Activated T-helper 2 cell treated with anti-CD3 and anti-CD28 coated beads, Interferon-gamma antibody, Interleukin-2, Interleukin-4, amounts not matched to agents 10 μg/mL and 5 μg/mL and 100 μg/mL, durations not matched to agents 14 hours and 24 hours and 36 hours (primary cell): ENCODE measurements around the gene APOA1. TPM values are rescaled to one million over a fixed set of nuclear protein-coding genes. Genes with fewer than 3 reads are reported as not detected.

Experiments used
- DNase-seq: peaks from one replicate; pipeline ENCODE4 v3.0.0; 2021; ENCODE audit warnings: low spot score
- H3K27ac Mint-ChIP-seq: one replicate; pipeline ENCODE4 v1.8.0; 2021; ENCODE audit warnings: mixed read lengths
- H3K27me3 Mint-ChIP-seq: one replicate; pipeline ENCODE4 v1.8.0; 2021; ENCODE audit warnings: low read depth, mixed read lengths
- H3K36me3 Mint-ChIP-seq: one replicate; pipeline ENCODE4 v1.8.0; 2021; ENCODE audit warnings: low read depth, mixed read lengths
- H3K4me1 Mint-ChIP-seq: one replicate; pipeline ENCODE4 v1.8.0; 2021; ENCODE audit warnings: low read depth, mixed read lengths
- H3K4me3 Mint-ChIP-seq: one replicate; pipeline ENCODE4 v1.8.0; 2021; ENCODE audit warnings: low read depth, mild to moderate bottlenecking, moderate library complexity, mixed read lengths
- H3K9me3 Mint-ChIP-seq: one replicate; pipeline ENCODE4 v1.8.0; 2021; ENCODE audit warnings: mixed read lengths
- intact Hi-C: fragments of 100-400 bp; cut with micrococcal nuclease; formaldehyde crosslinking; loops from one replicate; pipeline ENCODE4 v1.15.1; 2023
- total RNA-seq: library from RNA; stranded (reverse); gene quantifications from 2 replicates; pipeline ENCODE4 v1.2.3, GENCODE V29; 2022

The APOA1 gene
- total RNA-seq: not detected in 2 replicates

- intact Hi-C loops: loop anchor here (2.0 kb wide), 2 partner anchors 15 to 47 kb away; partner anchors contain the start of gene APOA5
- no peaks in the 10 kb centered on the region for H3K36me3 Mint-ChIP-seq
- no peak within 1 kb of the TSS for H3K4me3 Mint-ChIP-seq
- no peak for DNase-seq
- peaks cover 6% of the 10 kb centered on the region for H3K4me1 Mint-ChIP-seq
- H3K9me3 Mint-ChIP-seq: no peaks in the 10 kb centered on the region
- no peak within 1 kb of the TSS for H3K27ac Mint-ChIP-seq
- H3K27me3 Mint-ChIP-seq: no peaks in the 10 kb centered on the region
These were observed at the start of gene APOA1 for GRCh38 chr11:116837231-116838091. Gene APOA1, minus strand, starts transcription at chr11:116837622. Its CDS starts 235 bp downstream, at chr11:116837387.

GRCh38 chr11:116885951-116886655, 48.7 kb upstream of the APOA1 start:
- intact Hi-C loops: no loop called here
- no peak overlapping the region for H3K4me3 Mint-ChIP-seq
- H3K4me1 Mint-ChIP-seq: peaks cover 16% of the 10 kb centered on the region
- H3K9me3 Mint-ChIP-seq: no peaks in the 10 kb centered on the region
- no peaks in the 10 kb centered on the region for H3K27me3 Mint-ChIP-seq
- no peak for DNase-seq
- peaks cover 7% of the 10 kb centered on the region for H3K36me3 Mint-ChIP-seq
- H3K27ac Mint-ChIP-seq: no peak overlapping the region

GRCh38 chr11:116882386-116882785, 45.0 kb upstream of the APOA1 start:
- Mint-ChIP-seq H3K27me3 (no peaks in the 10 kb centered on the region), H3K4me3 (no peak overlapping the region), H3K4me1 (peaks cover 13% of the 10 kb centered on the region), H3K27ac (no peak overlapping the region), H3K36me3 (peaks cover 10% of the 10 kb centered on the region), H3K9me3 (no peaks in the 10 kb centered on the region)
- no peak for DNase-seq
- intact Hi-C loops: no loop called here

GRCh38 chr11:116881143-116881542, 43.7 kb upstream of the APOA1 start:
- intact Hi-C loops: no loop called here
- no peak overlapping the region for H3K27ac Mint-ChIP-seq

GRCh38 chr11:116879800-116880625, 42.6 kb upstream of the APOA1 start:
- DNase-seq: no peak
- Mint-ChIP-seq H3K9me3 (no peaks in the 10 kb centered on the region), H3K4me3 (no peak overlapping the region), H3K4me1 (peaks cover 13% of the 10 kb centered on the region), H3K27ac (peak overlapping the region; percentile 6), H3K27me3 (no peaks in the 10 kb centered on the region), H3K36me3 (peaks cover 18% of the 10 kb centered on the region)
- intact Hi-C loops: loop anchor here (1.0 kb wide), 1 partner anchor 226 kb away; no protein-coding TSS in a partner anchor

More at GRCh38 chr11:116881143-116881542, 43.7 kb upstream of the APOA1 start:
- Mint-ChIP-seq H3K9me3 (no peaks in the 10 kb centered on the region), H3K36me3 (peaks cover 10% of the 10 kb centered on the region), H3K4me1 (peaks cover 13% of the 10 kb centered on the region), H3K27me3 (no peaks in the 10 kb centered on the region), H3K4me3 (no peak overlapping the region)
- DNase-seq: no peak

- Mint-ChIP-seq H3K4me1 (peaks cover 6% of the 10 kb centered on the region), H3K9me3 (no peaks in the 10 kb centered on the region), H3K27ac (no peak overlapping the region), H3K27me3 (no peaks in the 10 kb centered on the region), H3K4me3 (no peak overlapping the region), H3K36me3 (peaks cover 35% of the 10 kb centered on the region)
- no peak for DNase-seq
- intact Hi-C loops: no loop called here
These were observed 39.2 kb upstream of the APOA1 start for GRCh38 chr11:116876656-116877055.

GRCh38 chr11:116875194-116875593, 37.8 kb upstream of the APOA1 start:
- H3K27ac Mint-ChIP-seq: no peak overlapping the region
- H3K9me3 Mint-ChIP-seq: no peaks in the 10 kb centered on the region
- intact Hi-C loops: no loop called here
- H3K4me3 Mint-ChIP-seq: no peak overlapping the region
- no peak for DNase-seq
- H3K27me3 Mint-ChIP-seq: no peaks in the 10 kb centered on the region
- H3K4me1 Mint-ChIP-seq: peaks cover 3% of the 10 kb centered on the region
- H3K36me3 Mint-ChIP-seq: peaks cover 37% of the 10 kb centered on the region

- Mint-ChIP-seq H3K4me1 (peaks cover 3% of the 10 kb centered on the region), H3K4me3 (no peak overlapping the region), H3K9me3 (no peaks in the 10 kb centered on the region), H3K36me3 (peaks cover 44% of the 10 kb centered on the region), H3K27me3 (no peaks in the 10 kb centered on the region), H3K27ac (no peak overlapping the region)
- intact Hi-C loops: no loop called here
- no peak for DNase-seq
These were observed 36.8 kb upstream of the APOA1 start for GRCh38 chr11:116874251-116874650.

GRCh38 chr11:116873381-116873780, 36.0 kb upstream of the APOA1 start:
- Mint-ChIP-seq H3K27me3 (no peaks in the 10 kb centered on the region), H3K27ac (no peak overlapping the region), H3K36me3 (peaks cover 46% of the 10 kb centered on the region), H3K4me1 (peaks cover 3% of the 10 kb centered on the region), H3K9me3 (no peaks in the 10 kb centered on the region), H3K4me3 (no peak overlapping the region)
- intact Hi-C loops: no loop called here
- no peak for DNase-seq

GRCh38 chr11:116871248-116871647, 33.8 kb upstream of the APOA1 start:
- no peak overlapping the region for H3K4me3 Mint-ChIP-seq
- intact Hi-C loops: no loop called here
- H3K9me3 Mint-ChIP-seq: no peaks in the 10 kb centered on the region
- DNase-seq: no peak
- no peaks in the 10 kb centered on the region for H3K27me3 Mint-ChIP-seq
- H3K36me3 Mint-ChIP-seq: peaks cover 64% of the 10 kb centered on the region
- H3K27ac Mint-ChIP-seq: no peak overlapping the region
- H3K4me1 Mint-ChIP-seq: peaks cover 3% of the 10 kb centered on the region

GRCh38 chr11:116870054-116870453, 32.6 kb upstream of the APOA1 start:
- H3K4me3 Mint-ChIP-seq: no peak overlapping the region
- no peak for DNase-seq
- H3K27ac Mint-ChIP-seq: no peak overlapping the region
- intact Hi-C loops: no loop called here
- H3K9me3 Mint-ChIP-seq: no peaks in the 10 kb centered on the region
- peaks cover 67% of the 10 kb centered on the region for H3K36me3 Mint-ChIP-seq
- H3K4me1 Mint-ChIP-seq: peaks cover 3% of the 10 kb centered on the region
- no peaks in the 10 kb centered on the region for H3K27me3 Mint-ChIP-seq

- Mint-ChIP-seq H3K4me1 (peaks cover 3% of the 10 kb centered on the region), H3K9me3 (no peaks in the 10 kb centered on the region), H3K4me3 (no peak overlapping the region), H3K36me3 (peaks cover 65% of the 10 kb centered on the region), H3K27ac (no peak overlapping the region), H3K27me3 (no peaks in the 10 kb centered on the region)
- intact Hi-C loops: no loop called here
- DNase-seq: no peak
These were observed 32.2 kb upstream of the APOA1 start for GRCh38 chr11:116869610-116870009.
